Lower leg skin (tissue), 3 donors: ENCODE measurements around the gene FBLL1.

Source experiments
- CTCF ChIP-seq, 3 donors: fragments of 450-650 bp; IDR thresholded peaks; one replicate each; pipeline ENCODE4 v1.5.1; 2016; ENCODE audit warnings: antibody characterized with exemption in 3 of 3, mild to moderate bottlenecking in 3 of 3, moderate library complexity in 2 of 3
- POLR2A ChIP-seq, 2 donors: fragments of 450-650 bp; IDR thresholded peaks; one replicate each; pipeline ENCODE4 v1.6.1; 2016 to 2017; ENCODE audit warnings: antibody characterized with exemption in 2 of 2, mild to moderate bottlenecking in 1 of 2, moderate library complexity in 1 of 2

- no peak for TF ChIP-seq CTCF (IDR thresholded peaks at IDR 0.05)
- TF ChIP-seq POLR2A (IDR thresholded peaks at IDR 0.05) = no peak
Observed at GRCh38 chr5:168563959-168564358, 34.9 kb downstream of the FBLL1 start.
